DND-41 (cell line): ENCODE results near the gene ENDOD1.

Source experiments
- EZH2 ChIP-seq: IDR thresholded peaks from 3 replicates; pipeline ENCODE4 v1.6.1; 2012; ENCODE audit warnings: borderline replicate concordance, low read depth, mild to moderate bottlenecking, moderate library complexity, low read length, inconsistent platforms; ENCODE audit not compliant: severe bottlenecking
- TF ChIP-seq, protein P1 (sequence below): IDR thresholded peaks from 2 replicates; pipeline ENCODE4 v1.5.1; 2012; ENCODE audit warnings: borderline replicate concordance, low read length, moderate library complexity, mild to moderate bottlenecking; ENCODE audit not compliant: poor library complexity, severe bottlenecking; ENCODE audit errors: extremely low read depth

DNA sequence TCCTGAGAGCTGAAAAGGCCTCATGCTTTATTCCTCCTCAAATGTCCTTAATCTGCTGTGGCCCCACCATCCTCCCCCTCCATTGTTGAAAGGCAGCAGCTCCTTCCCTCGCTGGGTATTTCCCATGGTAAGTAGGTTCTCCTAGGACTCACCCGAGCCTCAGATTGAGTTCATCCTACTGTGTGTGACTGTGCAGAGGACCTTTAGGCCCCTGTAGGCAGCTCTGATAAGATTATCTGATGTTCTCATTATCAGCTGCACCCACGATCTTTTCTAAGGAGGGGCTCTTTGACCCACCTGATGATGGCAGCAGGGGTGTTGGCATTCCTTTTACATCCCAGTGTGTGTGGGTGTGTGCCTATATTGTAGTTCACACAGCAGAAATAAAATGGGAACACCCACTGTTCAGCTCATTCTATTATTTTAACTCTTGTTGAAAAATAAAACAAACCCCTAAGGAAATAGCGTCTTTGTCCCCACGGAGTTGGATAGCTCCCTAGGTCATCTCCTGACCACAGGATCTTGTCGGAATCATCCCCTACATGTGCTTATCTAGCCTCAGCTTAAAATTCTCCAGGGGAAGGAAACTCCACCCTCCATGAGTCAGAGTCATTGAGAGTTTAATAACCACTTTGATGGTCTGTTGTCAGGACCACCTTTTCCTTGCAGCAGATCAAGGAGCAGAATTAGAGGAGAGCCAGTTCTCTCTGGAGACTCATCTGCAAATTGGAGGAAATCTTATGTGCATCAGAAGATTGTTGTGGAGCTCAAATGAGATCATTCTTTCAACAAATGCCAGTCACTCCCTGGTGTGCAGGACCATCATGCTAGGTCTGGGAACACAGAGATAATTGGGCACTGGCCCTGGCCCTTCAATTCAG is 19.3 kb downstream of the ENDOD1 start:
- TF ChIP-seq, protein P1, sequence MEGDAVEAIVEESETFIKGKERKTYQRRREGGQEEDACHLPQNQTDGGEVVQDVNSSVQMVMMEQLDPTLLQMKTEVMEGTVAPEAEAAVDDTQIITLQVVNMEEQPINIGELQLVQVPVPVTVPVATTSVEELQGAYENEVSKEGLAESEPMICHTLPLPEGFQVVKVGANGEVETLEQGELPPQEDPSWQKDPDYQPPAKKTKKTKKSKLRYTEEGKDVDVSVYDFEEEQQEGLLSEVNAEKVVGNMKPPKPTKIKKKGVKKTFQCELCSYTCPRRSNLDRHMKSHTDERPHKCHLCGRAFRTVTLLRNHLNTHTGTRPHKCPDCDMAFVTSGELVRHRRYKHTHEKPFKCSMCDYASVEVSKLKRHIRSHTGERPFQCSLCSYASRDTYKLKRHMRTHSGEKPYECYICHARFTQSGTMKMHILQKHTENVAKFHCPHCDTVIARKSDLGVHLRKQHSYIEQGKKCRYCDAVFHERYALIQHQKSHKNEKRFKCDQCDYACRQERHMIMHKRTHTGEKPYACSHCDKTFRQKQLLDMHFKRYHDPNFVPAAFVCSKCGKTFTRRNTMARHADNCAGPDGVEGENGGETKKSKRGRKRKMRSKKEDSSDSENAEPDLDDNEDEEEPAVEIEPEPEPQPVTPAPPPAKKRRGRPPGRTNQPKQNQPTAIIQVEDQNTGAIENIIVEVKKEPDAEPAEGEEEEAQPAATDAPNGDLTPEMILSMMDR, result no peak
- TF ChIP-seq EZH2, result no peak
